K562 (cell line): ENCODE results near the gene CSMD2. TPM values are rescaled to one million over a fixed set of nuclear protein-coding genes. Genes with fewer than 3 reads are reported as not detected.

Experiments used
- ATAC-seq: fragments of 200-7000 bp; cut with Tn5 transposase; 3 replicates; pipeline ENCODE4 v1.9.1; 2020; ENCODE audit warnings: moderate library complexity
- BruUV-seq: library from RNA; stranded (reverse); fragments of 400-500 nt; replicated peaks from 2 replicates; lab custom pipeline; 2021; lab: Mats Ljungman, UMichigan
- CTCF ChIA-PET: fragments of 300-600 bp; formaldehyde crosslinking; extraction: SDS; loops from one replicate; lab custom pipeline; 2021; ENCODE audit warnings: low intra/inter-chr PET ratio; lab: Yijun Ruan, JAX
- POLR2A ChIA-PET: fragments of 300-600, 350-650 bp; sonication (Branson Sonifier 250); formaldehyde crosslinking; extraction: SDS; loops from one replicate; lab custom pipeline; 2021; ENCODE audit warnings: antibody characterized with exemption, inconsistent platforms; lab: Yijun Ruan, JAX
- DNase-seq, 4 experiments: peaks; one replicate each; pipeline versions ENCODE4 v3.0.0 to v3.0.0-alpha.2; 2011 to 2018; ENCODE audit warnings: low spot score in 3 of 4, mixed read lengths in 3 of 4; ENCODE audit errors: extremely low read depth in 1 of 4
- FAIRE-seq: peaks from 2 replicates; lab custom pipeline; 2011; peaks lifted over from hg19 to GRCh38; lab: Jason Lieb, UNC
- H2AFZ ChIP-seq: 2 replicates; pipeline ENCODE4 v1.6.0; 2011; ENCODE audit warnings: low read depth, low read length, control low read depth, inconsistent platforms
- H3K27ac ChIP-seq: fragments of 200-600 bp; 3 replicates; pipeline ENCODE4 v1.8.0; 2011; ENCODE audit warnings: low read depth, mild to moderate bottlenecking, control low read depth, inconsistent platforms, low read length, moderate library complexity, mixed read lengths; ENCODE audit errors: extremely low read depth
- H3K27me3 ChIP-seq, 2 experiments: fragments of 300-600 bp in 1 of 2; 2 replicates in 1 of 2; 3 replicates in 1 of 2; pipeline versions ENCODE4 v1.6.0 to v1.8.0; 2011; ENCODE audit warnings: inconsistent platforms in 2 of 2, low read length in 2 of 2, mild to moderate bottlenecking in 1 of 2, mixed read lengths in 1 of 2, moderate library complexity in 1 of 2; ENCODE audit not compliant: control insufficient read depth in 2 of 2, insufficient read depth in 2 of 2
- H3K36me3 ChIP-seq: fragments of 300-600 bp; 3 replicates; pipeline ENCODE4 v1.8.0; 2011; ENCODE audit warnings: mild to moderate bottlenecking, low read length, inconsistent platforms; ENCODE audit not compliant: control insufficient read depth, insufficient read depth
- H3K4me1 ChIP-seq, 2 experiments: fragments of 200-600 bp in 1 of 2; replicated peaks in 1 of 2; 2 replicates in 1 of 2; 3 replicates in 1 of 2; pipeline versions ENCODE4 v1.5.1 to v1.8.0; 2011; ENCODE audit warnings: inconsistent platforms in 2 of 2, low read length in 2 of 2, mild to moderate bottlenecking in 1 of 2, mixed read lengths in 1 of 2, moderate library complexity in 1 of 2; ENCODE audit not compliant: control insufficient read depth in 2 of 2, insufficient read depth in 2 of 2
- H3K4me2 ChIP-seq: 2 replicates; pipeline ENCODE4 v1.6.1; 2011; ENCODE audit warnings: low read length, control low read depth, inconsistent platforms, mixed read lengths; ENCODE audit not compliant: insufficient read depth
- H3K4me3 ChIP-seq: fragments of 200-600 bp; sonication (generic), shearing (Covaris generic); 2 replicates; pipeline ENCODE4 v1.5.1; 2016; ENCODE audit warnings: control low read depth, inconsistent platforms
- H3K79me2 ChIP-seq: fragments of 200-600 bp; 3 replicates; pipeline ENCODE4 v1.8.0; 2011; ENCODE audit warnings: low read length, inconsistent platforms; ENCODE audit not compliant: control insufficient read depth, insufficient read depth
- H3K9ac ChIP-seq, 2 experiments: 2 replicates each; pipeline versions ENCODE4 v1.6.0 to v1.6.1; 2011; ENCODE audit warnings: low read depth in 2 of 2, low read length in 2 of 2, control low read depth in 1 of 2, inconsistent platforms in 1 of 2, mild to moderate bottlenecking in 1 of 2, mixed read lengths in 1 of 2; ENCODE audit not compliant: insufficient read depth in 1 of 2
- H3K9me1 ChIP-seq: one replicate; pipeline ENCODE4 v1.6.0; 2011; ENCODE audit warnings: inconsistent platforms, mild to moderate bottlenecking, low read length, moderate library complexity; ENCODE audit not compliant: control insufficient read depth, insufficient read depth
- H3K9me3 ChIP-seq: replicated peaks from 2 replicates; pipeline ENCODE4 v1.5.1; 2011; ENCODE audit warnings: low read depth, low read length, inconsistent platforms; ENCODE audit not compliant: control insufficient read depth, insufficient read depth
- H4K20me1 ChIP-seq: replicated peaks from 2 replicates; pipeline ENCODE4 v1.6.1; 2011; ENCODE audit warnings: low read length, inconsistent platforms, mixed read lengths; ENCODE audit not compliant: control insufficient read depth, insufficient read depth
- DLX4 ChIP-seq: fragments of 250-450 bp; sonication (Bioruptor Pico); IDR thresholded peaks from 2 replicates; pipeline ENCODE4 v1.6.1; 2021; ENCODE audit warnings: mild to moderate bottlenecking
- GABPB1 ChIP-seq: sonication (generic); formaldehyde crosslinking; IDR thresholded peaks from 2 replicates; pipeline ENCODE4 v1.8.0; 2022; ENCODE audit warnings: mild to moderate bottlenecking, missing genetic modification reagents
- LCOR ChIP-seq: sonication (generic); formaldehyde crosslinking; IDR thresholded peaks from 2 replicates; pipeline ENCODE4 v1.8.0; 2022; ENCODE audit warnings: mild to moderate bottlenecking, missing genetic modification reagents
- MTA3 ChIP-seq: fragments of 450-650 bp; formaldehyde crosslinking; IDR thresholded peaks from 2 replicates; pipeline ENCODE4 v1.6.1; 2017; ENCODE audit warnings: mild to moderate bottlenecking, borderline replicate concordance
- MYBL2 ChIP-seq, 2 experiments: fragments of 450-650 bp in 1 of 2; sonication (generic) in 1 of 2; formaldehyde crosslinking in 1 of 2; IDR thresholded peaks; 2 replicates each; pipeline versions ENCODE4 v1.6.1 to v1.8.1; 2017 to 2022; ENCODE audit warnings: borderline replicate concordance in 1 of 2, inconsistent platforms in 1 of 2, low read depth in 1 of 2, mild to moderate bottlenecking in 1 of 2, missing genetic modification reagents in 1 of 2, moderate library complexity in 1 of 2
- PML ChIP-seq: IDR thresholded peaks from 2 replicates; pipeline ENCODE4 v1.6.1; 2012; ENCODE audit warnings: low read length, inconsistent platforms
- PREB ChIP-seq: sonication (generic); formaldehyde crosslinking; IDR thresholded peaks from 2 replicates; pipeline ENCODE4 v1.8.1; 2023; ENCODE audit warnings: mild to moderate bottlenecking, missing genetic modification reagents
- PTTG1 ChIP-seq: fragments of 450-650 bp; IDR thresholded peaks from 2 replicates; pipeline ENCODE4 v1.6.1; 2016; ENCODE audit warnings: low read depth, mild to moderate bottlenecking, missing genetic modification characterization, missing compliant biosample characterization
- SIN3B ChIP-seq: fragments of 450-650 bp; IDR thresholded peaks from 2 replicates; pipeline ENCODE4 v1.6.1; 2017; ENCODE audit warnings: low read depth, mild to moderate bottlenecking, moderate library complexity
- SRF ChIP-seq, 2 experiments: fragments of 250-450, 450-650 bp in 1 of 2; sonication (Bioruptor Pico) in 1 of 2; sonication (generic) in 1 of 2; formaldehyde crosslinking; IDR thresholded peaks; 2 replicates each; pipeline versions ENCODE4 v1.5.0 to v1.5.1; 2020 to 2022; ENCODE audit warnings: mild to moderate bottlenecking in 1 of 2, missing genetic modification reagents in 1 of 2
- ZC3H11A ChIP-seq: IDR thresholded peaks from 2 replicates; pipeline ENCODE4 v1.6.1; 2012; ENCODE audit warnings: low read depth, low read length, improper control_type of control experiment
- WGBS: fragments of 100-300 bp; shearing (Covaris generic); methylation state at CpG from one replicate; pipeline ENCODE4 v1.1.6; 2016; ENCODE audit warnings: low coverage, mixed read lengths; ENCODE audit not compliant: insufficient coverage; ENCODE audit errors: missing lambda C conversion rate; 5-methylcytosine and 5-hydroxymethylcytosine counted together
- in situ Hi-C: fragments of 300-500 bp; cut with MboI; formaldehyde crosslinking; loops from 4 replicates; pipeline ENCODE4 v1.15.0; 2018; ENCODE audit warnings: inconsistent platforms, mixed read lengths
- intact Hi-C: fragments of 100-400 bp; cut with micrococcal nuclease; formaldehyde crosslinking; loops from 2 replicates; pipeline ENCODE4 v1.14.2; 2022
- polyA plus RNA-seq, 8 experiments: library from polyadenylated mRNA; depleted of rRNA in 4 of 8; stranded (reverse) in 5 of 8; unstranded in 3 of 8; fragments of >200 nt; fragmentation: Nextera tagmentation in 2 of 8; fragmentation: Illumina TruSeq in 1 of 8; extraction: Ambion mirVana in 2 of 8; extraction: Trizol in 1 of 8; gene quantifications; 2 replicates each; pipeline versions ENCODE4 v1.2.1 to v1.2.3, GENCODE V29; 2011 to 2014; ENCODE audit warnings: inconsistent platforms in 1 of 8, missing spikeins in 1 of 8
- total RNA-seq, 7 experiments: library from RNA; depleted of rRNA in 6 of 7; stranded (reverse); fragments of >200 nt in 6 of 7; fragmentation: Illumina TruSeq in 2 of 7; extraction: Trizol in 2 of 7; gene quantifications; 2 replicates each; pipeline versions ENCODE4 v1.2.1 to v1.2.3, GENCODE V29; 2011 to 2021; ENCODE audit warnings: low replicate concordance in 1 of 7
- TF ChIP-seq, protein P1 (sequence below): fragments of 450-650 bp; IDR thresholded peaks from 2 replicates; pipeline ENCODE4 v1.6.1; 2016; ENCODE audit warnings: missing biosample characterization, missing genetic modification characterization

Gene CSMD2
- total and polyA plus RNA-seq, 9 of the 15 experiments (the other 6 are each of a cell fraction or from before 2014, with no cell fraction given): not detected

GRCh38 chr1:34213956-34214355, 48.9 kb upstream of the CSMD2 start:
- Histone ChIP-seq H3K79me2 (no peaks in the 10 kb centered on the region), H3K4me1 (no peaks in the 10 kb centered on the region), H3K9ac (no peak overlapping the region), H3K27ac (no peak overlapping the region), H3K9me1 (no peaks in the 10 kb centered on the region), H2AFZ (no peak overlapping the region), H3K4me3 (no peak overlapping the region), H3K9me3 (no peaks in the 10 kb centered on the region), H4K20me1 (no peaks in the 10 kb centered on the region), H3K36me3 (no peaks in the 10 kb centered on the region), H3K4me2 (no peak overlapping the region), H3K27me3 (peaks cover 0 to 9% of the 10 kb centered on the region in 2 experiments; a peak in 1 of 5 replicates)
- intact Hi-C loops: no loop called here
- WGBS: 2% methylated on average over 3 of the region's 3 CpGs
- ATAC-seq: no peak
- BruUV-seq: no TSS peak
- in situ Hi-C loops: no loop called here
- POLR2A ChIA-PET: no interaction called here
- no peak for TF ChIP-seq ZC3H11A
- TF ChIP-seq GABPB1 (CRISPR knock-in tag): no peak
- no peak for TF ChIP-seq SIN3B
- TF ChIP-seq PTTG1 (tag): no peak
- no peak for TF ChIP-seq DLX4 (CRISPR knock-in tag)
- no peak for TF ChIP-seq MTA3
- TF ChIP-seq MYBL2 (IDR thresholded peaks at IDR 0.05; ENCODE audit: low read depth): no peak
- no peak for TF ChIP-seq MYBL2 (CRISPR knock-in tag; IDR thresholded peaks at IDR 0.05; ENCODE audit: borderline replicate concordance)
- TF ChIP-seq SRF (CRISPR knock-in tag; IDR thresholded peaks at IDR 0.05): no peak
- no peak for TF ChIP-seq PREB (CRISPR knock-in tag)
- TF ChIP-seq PML: no peak
- no peak for TF ChIP-seq LCOR (CRISPR knock-in tag)
- TF ChIP-seq, protein P1, sequence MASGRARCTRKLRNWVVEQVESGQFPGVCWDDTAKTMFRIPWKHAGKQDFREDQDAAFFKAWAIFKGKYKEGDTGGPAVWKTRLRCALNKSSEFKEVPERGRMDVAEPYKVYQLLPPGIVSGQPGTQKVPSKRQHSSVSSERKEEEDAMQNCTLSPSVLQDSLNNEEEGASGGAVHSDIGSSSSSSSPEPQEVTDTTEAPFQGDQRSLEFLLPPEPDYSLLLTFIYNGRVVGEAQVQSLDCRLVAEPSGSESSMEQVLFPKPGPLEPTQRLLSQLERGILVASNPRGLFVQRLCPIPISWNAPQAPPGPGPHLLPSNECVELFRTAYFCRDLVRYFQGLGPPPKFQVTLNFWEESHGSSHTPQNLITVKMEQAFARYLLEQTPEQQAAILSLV (tag): no peak
- CTCF ChIA-PET: no interaction called here
- FAIRE-seq: no peak
- DNase-seq: no peak
